IgD-negative memory B cell (primary cell): ENCODE results near the gene SEC31B. TPM values are rescaled to one million over a fixed set of nuclear protein-coding genes. Genes with fewer than 3 reads are reported as not detected.

Experiments used
- H3K27ac Mint-ChIP-seq, 3 donors: one replicate each; pipeline ENCODE4 v1.8.0; 2020 to 2022; ENCODE audit warnings: mild to moderate bottlenecking in 3 of 3, mixed read lengths in 3 of 3, moderate library complexity in 1 of 3
- H3K27me3 Mint-ChIP-seq: one replicate; pipeline ENCODE4 v1.8.0; 2021; ENCODE audit warnings: mixed read lengths
- H3K36me3 Mint-ChIP-seq: one replicate; pipeline ENCODE4 v1.8.0; 2020; ENCODE audit warnings: mild to moderate bottlenecking, mixed read lengths
- H3K4me1 Mint-ChIP-seq, 3 donors: one replicate each; pipeline ENCODE4 v1.8.0; 2020 to 2022; ENCODE audit warnings: mixed read lengths in 3 of 3, mild to moderate bottlenecking in 1 of 3
- H3K4me3 Mint-ChIP-seq, 4 donors: one replicate each; pipeline ENCODE4 v1.8.0; 2020 to 2022; ENCODE audit warnings: mild to moderate bottlenecking in 4 of 4, mixed read lengths in 4 of 4, moderate library complexity in 3 of 4
- H3K9me3 Mint-ChIP-seq, 3 donors: one replicate each; pipeline ENCODE4 v1.8.0; 2020 to 2021; ENCODE audit warnings: mixed read lengths in 3 of 3, mild to moderate bottlenecking in 1 of 3
- polyA plus RNA-seq: library from polyadenylated mRNA; unstranded; fragments of 300-500 nt; fragmentation: Illumina TruSeq; gene quantifications from one replicate; pipeline ENCODE4 v1.2.3, GENCODE V29; 2021

Gene SEC31B
- polyA plus RNA-seq, 1 donor from 2014 or later = 0.13 TPM

DNA sequence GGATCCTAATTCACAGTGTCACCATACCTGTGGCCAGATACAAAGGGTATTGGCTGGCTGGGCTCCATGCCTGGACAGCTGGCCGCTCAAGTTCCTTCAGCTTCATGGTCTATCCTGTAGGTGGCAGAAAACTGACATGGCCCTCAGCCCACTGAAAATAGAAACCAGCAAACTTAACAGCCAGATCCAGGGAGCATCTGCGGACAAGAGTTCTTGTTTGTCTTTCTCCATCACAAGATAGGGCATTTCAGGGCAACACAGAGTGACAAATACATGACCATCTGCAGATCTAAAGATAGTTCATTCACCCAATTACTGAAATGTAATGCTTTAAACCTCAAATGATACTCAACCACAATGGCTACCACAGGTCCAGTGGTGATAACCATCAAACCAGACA lies 2.8 kb downstream of the SEC31B start:
- Mint-ChIP-seq H3K36me3 (peaks cover 7% of the 10 kb centered on the region), H3K4me1 (peaks cover 2 to 8% (median 7%) of the 10 kb centered on the region in 3 donors), H3K4me3 (no peak overlapping the region), H3K27ac (no peak overlapping the region), H3K9me3 (no peaks in the 10 kb centered on the region), H3K27me3 (peaks cover 13% of the 10 kb centered on the region)

DNA sequence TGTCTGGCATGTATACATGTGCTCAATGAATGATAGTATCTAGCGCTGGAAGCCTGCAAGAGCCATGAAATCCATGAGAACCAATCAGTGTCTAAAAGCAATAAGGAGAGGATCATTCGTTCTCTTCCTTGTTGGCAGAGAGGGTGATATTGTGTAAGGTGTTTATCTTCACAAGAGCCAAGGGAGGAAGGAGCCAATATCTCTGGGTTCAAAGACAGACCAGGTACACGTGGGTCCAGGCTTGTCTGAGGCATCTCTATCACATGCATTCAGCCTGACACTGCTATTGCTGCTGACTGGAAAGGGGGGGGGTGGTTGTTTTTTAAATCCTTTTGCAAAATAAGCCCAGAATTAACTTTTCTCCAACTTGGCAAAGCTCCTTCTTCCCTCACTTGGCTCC lies 4.0 kb downstream of the SEC31B start:
- peaks cover 4 to 8% (median 7%) of the 10 kb centered on the region in 3 donors for H3K4me1 Mint-ChIP-seq
- H3K36me3 Mint-ChIP-seq = peaks cover 10% of the 10 kb centered on the region
- H3K27ac Mint-ChIP-seq = peak overlapping the region in 1 of 3 donors; percentile 23
- H3K27me3 Mint-ChIP-seq = peaks cover 13% of the 10 kb centered on the region
- no peak overlapping the region for H3K4me3 Mint-ChIP-seq
- no peaks in the 10 kb centered on the region for H3K9me3 Mint-ChIP-seq

DNA sequence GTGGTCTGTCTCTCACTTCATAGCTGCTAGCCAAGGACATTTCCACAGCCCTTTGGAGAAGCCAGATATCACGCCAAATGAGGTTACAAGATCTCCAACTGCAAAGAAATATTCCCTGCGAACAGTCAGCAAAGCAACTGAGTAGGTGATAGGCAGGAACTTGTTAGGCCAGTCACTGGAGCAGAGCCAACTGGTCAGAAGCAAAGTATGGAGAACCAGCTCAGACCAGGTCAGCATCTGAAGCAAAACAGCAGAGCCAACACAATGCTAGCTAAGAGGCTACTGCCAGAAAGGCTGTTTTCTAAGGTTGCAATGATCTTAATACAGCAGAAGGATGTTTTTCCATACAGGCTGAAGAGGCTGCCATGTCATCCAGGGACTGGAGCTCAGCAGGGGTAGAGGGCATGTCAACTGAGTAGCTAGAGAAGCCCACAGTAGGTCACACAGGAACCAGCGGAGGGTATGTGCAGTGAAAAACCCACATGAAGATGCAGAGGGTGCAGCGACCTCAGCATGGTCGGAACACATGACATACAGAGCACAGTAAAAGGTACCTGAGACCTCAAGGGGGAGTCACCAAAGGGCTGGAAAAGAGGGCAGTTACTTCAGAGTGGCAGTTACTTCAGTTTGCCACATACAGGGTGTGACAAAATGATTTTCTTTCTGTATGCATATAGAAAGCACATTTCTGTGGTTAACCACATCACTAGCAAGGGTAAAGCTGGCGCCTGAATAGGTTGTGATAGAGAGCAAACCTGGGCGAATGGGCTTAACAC lies 8.9 kb downstream of the SEC31B start:
- H3K27ac Mint-ChIP-seq = no peak overlapping the region
- peaks cover 0 to 2% (median 0%) of the 10 kb centered on the region in 3 donors for H3K4me1 Mint-ChIP-seq
- peaks cover 8% of the 10 kb centered on the region for H3K36me3 Mint-ChIP-seq
- H3K4me3 Mint-ChIP-seq = no peak overlapping the region
- H3K9me3 Mint-ChIP-seq = no peaks in the 10 kb centered on the region
- H3K27me3 Mint-ChIP-seq = no peaks in the 10 kb centered on the region

DNA sequence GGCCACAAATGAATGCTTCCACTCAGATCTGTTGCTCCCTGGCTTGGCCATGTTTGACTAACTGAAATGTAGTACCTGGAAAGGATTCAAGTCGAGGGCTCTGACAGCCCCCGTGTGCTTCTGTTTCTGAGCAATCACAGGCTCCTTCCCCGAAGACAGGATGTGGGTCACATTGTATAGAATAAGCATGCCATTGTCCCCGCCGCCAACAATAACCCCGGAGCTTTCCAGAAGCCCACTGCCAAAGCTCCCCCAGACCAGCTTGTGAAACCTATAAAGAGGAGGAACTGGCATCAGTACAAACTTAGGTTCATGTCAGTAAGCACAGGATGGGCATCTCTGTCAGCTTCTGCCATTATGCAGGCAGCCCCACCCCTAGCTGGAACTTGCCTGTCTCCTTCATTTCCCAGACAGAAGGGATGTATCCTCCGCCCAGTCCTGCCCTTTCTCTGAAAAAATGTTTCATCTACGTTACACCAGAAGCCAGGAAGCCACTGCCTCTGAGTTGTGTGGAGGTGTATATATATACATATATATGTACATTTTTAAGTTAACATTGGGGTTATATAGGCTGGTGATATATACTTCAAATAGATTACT lies 10.3 kb downstream of the SEC31B start:
- H3K4me1 Mint-ChIP-seq = peaks cover 0 to 2% (median 0%) of the 10 kb centered on the region in 3 donors
- H3K4me3 Mint-ChIP-seq = peak overlapping the region in 1 of 4 donors; percentile 43
- H3K27ac Mint-ChIP-seq = peak overlapping the region in 1 of 3 donors; percentile 9
- no peaks in the 10 kb centered on the region for H3K9me3 Mint-ChIP-seq
- H3K36me3 Mint-ChIP-seq = peaks cover 11% of the 10 kb centered on the region
- no peaks in the 10 kb centered on the region for H3K27me3 Mint-ChIP-seq

DNA sequence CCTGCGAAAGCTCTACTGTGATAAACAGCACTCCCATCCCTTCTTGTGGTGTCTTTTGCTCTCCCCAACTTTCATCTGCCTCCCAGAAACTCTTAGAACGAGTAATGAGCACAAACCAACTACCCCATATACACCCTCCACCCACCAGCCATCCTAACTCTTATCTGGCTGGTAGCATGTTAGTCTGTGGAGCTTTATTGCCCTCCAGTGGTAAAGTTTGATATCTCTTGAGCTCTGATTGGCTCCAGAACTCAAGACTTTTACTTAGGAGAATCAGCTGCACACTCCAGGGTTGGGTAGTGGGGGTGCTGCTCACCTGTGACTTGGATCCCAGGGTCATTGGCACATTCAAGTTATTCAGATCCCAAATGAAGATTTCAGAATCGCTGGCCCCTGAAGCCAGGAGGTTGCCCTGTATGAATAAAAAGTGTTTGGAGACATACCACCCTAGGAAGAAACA lies 10.9 kb downstream of the SEC31B start:
- no peak overlapping the region for H3K4me3 Mint-ChIP-seq
- peaks cover 0 to 2% (median 0%) of the 10 kb centered on the region in 3 donors for H3K4me1 Mint-ChIP-seq
- H3K27me3 Mint-ChIP-seq = no peaks in the 10 kb centered on the region
- H3K27ac Mint-ChIP-seq = no peak overlapping the region
- H3K9me3 Mint-ChIP-seq = no peaks in the 10 kb centered on the region
- H3K36me3 Mint-ChIP-seq = peaks cover 12% of the 10 kb centered on the region

DNA sequence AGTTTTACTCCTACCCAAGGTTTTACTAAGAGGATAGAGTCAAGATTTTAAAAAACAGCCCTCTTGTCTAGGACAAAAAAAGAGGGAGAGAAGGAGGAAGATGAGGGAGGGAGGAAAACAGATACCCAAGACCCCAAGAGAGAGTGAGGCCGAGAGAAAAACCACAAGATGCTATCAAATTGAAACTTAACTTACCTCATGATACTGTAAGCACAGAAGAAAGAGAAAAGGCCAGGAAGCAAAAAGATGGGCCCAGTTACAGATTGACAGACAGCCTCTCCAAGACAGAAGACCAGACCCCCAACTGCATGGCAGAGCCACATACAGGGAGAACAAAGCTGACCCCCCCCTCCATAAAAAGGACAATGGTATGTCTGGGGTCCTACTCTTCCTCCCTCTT lies 11.4 kb downstream of the SEC31B start:
- H3K4me1 Mint-ChIP-seq = peaks cover 0 to 2% (median 0%) of the 10 kb centered on the region in 3 donors
- H3K27ac Mint-ChIP-seq = no peak overlapping the region
- H3K9me3 Mint-ChIP-seq = no peaks in the 10 kb centered on the region
- no peak overlapping the region for H3K4me3 Mint-ChIP-seq
- H3K27me3 Mint-ChIP-seq = no peaks in the 10 kb centered on the region
- peaks cover 12% of the 10 kb centered on the region for H3K36me3 Mint-ChIP-seq

DNA sequence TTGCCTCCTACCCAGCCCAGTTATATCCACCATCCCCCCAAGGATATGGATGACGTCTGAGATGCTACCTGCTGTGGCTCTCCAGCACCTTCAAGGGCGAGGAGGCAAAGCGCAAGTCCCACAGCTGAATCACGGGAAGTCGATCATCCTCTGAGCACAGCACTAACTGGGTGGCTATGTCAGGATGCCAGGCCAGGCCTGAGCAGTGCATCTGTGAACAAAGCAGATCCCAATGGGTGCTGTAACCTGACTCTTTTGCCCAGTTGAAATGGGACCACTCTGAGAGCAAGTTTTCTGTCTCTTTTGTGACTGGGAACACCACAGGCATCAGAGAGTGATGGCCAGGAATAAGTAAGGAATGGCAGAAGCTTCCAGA lies 12.3 kb downstream of the SEC31B start:
- peaks cover 0 to 2% (median 0%) of the 10 kb centered on the region in 3 donors for H3K4me1 Mint-ChIP-seq
- no peaks in the 10 kb centered on the region for H3K27me3 Mint-ChIP-seq
- no peak overlapping the region for H3K4me3 Mint-ChIP-seq
- H3K9me3 Mint-ChIP-seq = no peaks in the 10 kb centered on the region
- H3K36me3 Mint-ChIP-seq = peaks cover 10% of the 10 kb centered on the region
- no peak overlapping the region for H3K27ac Mint-ChIP-seq

DNA sequence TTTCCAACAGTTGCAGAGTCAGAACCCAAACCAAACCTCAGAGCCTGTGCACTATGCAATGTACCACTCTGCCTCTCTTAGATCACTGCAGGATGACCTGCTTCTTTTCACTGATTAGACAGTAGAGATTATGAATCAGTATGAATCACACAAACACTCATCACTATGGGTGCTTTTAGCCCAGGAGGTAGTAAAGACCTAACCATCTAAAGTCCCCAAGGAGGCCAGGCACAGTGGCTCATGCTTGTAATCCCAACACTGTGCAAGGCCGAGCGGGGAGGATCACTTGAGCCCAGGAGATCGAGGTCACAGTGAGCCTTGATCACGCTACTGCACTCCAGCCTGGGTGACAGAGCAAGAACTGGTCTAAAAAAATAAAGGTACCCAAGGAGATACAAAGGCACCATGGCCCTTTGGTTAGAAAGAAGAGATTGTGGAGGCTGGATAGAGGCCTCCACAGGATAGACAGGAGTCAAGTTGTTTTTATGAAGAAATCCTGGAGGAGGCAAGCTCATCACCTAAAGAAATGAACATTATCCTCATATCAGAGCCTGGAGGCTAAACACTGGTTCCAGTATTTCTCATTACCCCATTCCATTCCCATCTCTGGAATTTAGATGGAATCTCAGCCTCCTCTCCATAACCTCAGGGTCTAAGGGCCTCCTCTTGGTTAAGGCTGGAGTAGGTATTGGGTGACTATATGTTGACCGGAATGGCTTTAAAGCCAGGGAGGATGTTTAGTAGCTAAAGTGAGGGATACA lies 12.9 kb downstream of the SEC31B start:
- H3K36me3 Mint-ChIP-seq = peaks cover 8% of the 10 kb centered on the region
- H3K4me3 Mint-ChIP-seq = no peak overlapping the region
- no peaks in the 10 kb centered on the region for H3K27me3 Mint-ChIP-seq
- no peak overlapping the region for H3K27ac Mint-ChIP-seq
- peaks cover 0 to 2% (median 0%) of the 10 kb centered on the region in 3 donors for H3K4me1 Mint-ChIP-seq
- H3K9me3 Mint-ChIP-seq = no peaks in the 10 kb centered on the region

DNA sequence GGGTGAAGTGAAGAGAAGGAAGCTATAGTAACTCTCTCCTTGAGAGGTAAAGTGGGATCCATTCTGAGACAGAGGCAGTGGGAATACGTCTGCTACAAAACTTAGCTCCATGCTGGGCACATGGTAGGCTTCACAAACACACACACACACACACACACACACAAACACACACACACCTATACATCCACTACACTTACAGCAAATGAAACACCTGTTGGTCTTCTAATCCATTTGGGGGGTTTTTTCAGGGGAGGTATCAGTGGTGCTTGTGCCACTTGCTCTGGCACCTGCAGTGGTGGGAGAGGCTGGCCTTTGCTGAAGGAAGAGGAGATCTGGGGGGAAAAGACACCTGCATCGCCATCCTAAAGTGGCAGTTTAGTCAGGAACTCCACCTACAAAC lies 14.5 kb downstream of the SEC31B start:
- no peak overlapping the region for H3K27ac Mint-ChIP-seq
- no peaks in the 10 kb centered on the region for H3K4me1 Mint-ChIP-seq
- peaks cover 6% of the 10 kb centered on the region for H3K36me3 Mint-ChIP-seq
- H3K9me3 Mint-ChIP-seq = no peaks in the 10 kb centered on the region
- H3K27me3 Mint-ChIP-seq = no peaks in the 10 kb centered on the region
- no peak overlapping the region for H3K4me3 Mint-ChIP-seq

DNA sequence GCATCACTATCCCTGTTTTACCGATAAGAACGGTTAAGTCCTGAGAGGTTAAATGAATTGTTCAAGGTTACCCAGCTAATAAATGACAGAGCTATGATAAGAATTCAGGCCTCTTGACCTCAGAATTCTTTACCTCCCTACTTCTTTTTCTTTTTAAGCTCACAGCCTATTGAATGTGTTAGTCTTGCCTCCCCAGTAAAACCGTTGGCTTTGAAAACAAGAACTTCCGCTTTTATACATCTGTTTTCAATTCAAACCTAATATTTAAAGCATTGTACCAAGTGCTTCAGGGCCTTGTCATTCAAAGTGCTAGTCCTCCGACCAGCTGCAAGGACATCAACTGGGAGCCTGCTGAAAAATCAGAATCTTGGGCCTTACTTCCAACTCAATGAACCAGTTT lies 15.6 kb downstream of the SEC31B start:
- no peaks in the 10 kb centered on the region for H3K9me3 Mint-ChIP-seq
- H3K27ac Mint-ChIP-seq = no peak overlapping the region
- H3K36me3 Mint-ChIP-seq = peaks cover 7% of the 10 kb centered on the region
- H3K4me3 Mint-ChIP-seq = no peak overlapping the region
- H3K27me3 Mint-ChIP-seq = no peaks in the 10 kb centered on the region
- H3K4me1 Mint-ChIP-seq = no peaks in the 10 kb centered on the region

DNA sequence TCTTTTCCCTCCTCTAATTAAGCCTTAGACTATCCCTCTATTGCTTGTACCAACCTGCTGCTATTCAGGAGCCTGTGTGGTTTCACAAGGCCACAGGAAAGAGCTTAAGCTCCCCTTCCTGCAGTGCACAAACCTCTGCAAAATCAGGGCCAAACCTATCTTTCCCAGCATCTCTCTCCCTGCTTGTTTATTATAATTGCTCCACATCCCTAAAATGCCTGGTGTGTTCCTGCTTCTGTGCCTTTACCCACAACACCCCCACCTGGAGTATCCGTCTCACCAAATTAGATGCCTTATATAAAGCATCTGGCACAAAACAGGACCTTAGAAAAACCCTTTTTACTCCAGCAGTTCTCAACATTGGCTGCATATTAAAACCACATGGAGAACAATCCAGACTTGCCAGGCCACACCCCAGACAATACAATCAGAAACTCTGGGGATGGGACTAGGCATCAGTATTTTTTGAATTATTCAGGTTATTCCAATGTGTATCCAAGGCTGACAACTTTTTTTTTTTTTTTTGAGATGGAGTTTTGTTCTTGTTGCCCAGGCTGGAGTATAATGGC lies 16.7 kb downstream of the SEC31B start:
- Mint-ChIP-seq H3K27me3 (no peaks in the 10 kb centered on the region), H3K36me3 (peaks cover 7% of the 10 kb centered on the region), H3K4me1 (no peaks in the 10 kb centered on the region), H3K4me3 (no peak overlapping the region), H3K27ac (no peak overlapping the region), H3K9me3 (no peaks in the 10 kb centered on the region)

DNA sequence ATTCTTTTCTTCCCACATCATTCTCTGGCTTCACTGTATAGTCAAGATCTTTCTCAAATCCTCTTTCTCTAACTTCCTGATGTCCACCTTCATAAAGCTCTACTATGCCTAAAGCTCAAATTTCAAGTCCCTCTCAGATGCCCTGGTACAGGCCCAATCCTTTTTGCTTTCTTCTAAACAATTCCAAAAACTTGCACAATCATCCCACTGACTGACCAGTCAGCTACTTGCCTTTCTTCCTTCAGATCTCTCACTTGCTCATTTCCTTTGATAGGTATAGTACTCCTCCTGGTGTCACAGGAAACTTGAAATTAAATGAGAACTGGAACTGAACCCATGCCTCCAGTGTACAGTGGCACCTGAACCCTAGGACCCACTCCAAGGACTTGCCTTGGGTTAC lies 18.2 kb downstream of the SEC31B start:
- no peaks in the 10 kb centered on the region for H3K9me3 Mint-ChIP-seq
- peaks cover 7% of the 10 kb centered on the region for H3K36me3 Mint-ChIP-seq
- no peak overlapping the region for H3K27ac Mint-ChIP-seq
- no peak overlapping the region for H3K4me3 Mint-ChIP-seq
- H3K27me3 Mint-ChIP-seq = no peaks in the 10 kb centered on the region
- H3K4me1 Mint-ChIP-seq = no peaks in the 10 kb centered on the region

DNA sequence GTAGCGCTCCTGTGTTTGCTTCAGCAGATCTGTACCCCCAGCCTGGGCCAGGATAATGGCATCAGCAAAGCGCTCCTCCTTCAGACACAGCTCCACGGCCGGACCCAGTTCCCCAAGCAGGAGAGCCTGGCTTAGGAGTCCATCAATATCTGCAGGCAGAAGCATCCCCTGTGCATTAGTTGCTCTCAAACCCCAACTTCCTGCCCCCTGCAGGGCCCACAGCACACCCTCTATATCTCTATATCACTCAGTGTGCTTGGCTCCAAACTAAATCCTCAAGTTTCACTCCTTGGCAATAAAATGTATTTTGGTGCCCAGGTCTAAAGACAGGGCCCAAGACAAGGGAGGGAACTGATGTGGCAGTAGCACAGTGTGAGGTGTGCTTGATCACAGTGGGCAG lies 21.6 kb downstream of the SEC31B start:
- no peak overlapping the region for H3K27ac Mint-ChIP-seq
- no peaks in the 10 kb centered on the region for H3K27me3 Mint-ChIP-seq
- H3K36me3 Mint-ChIP-seq = peaks cover 5% of the 10 kb centered on the region
- no peak overlapping the region for H3K4me3 Mint-ChIP-seq
- H3K4me1 Mint-ChIP-seq = no peaks in the 10 kb centered on the region
- no peaks in the 10 kb centered on the region for H3K9me3 Mint-ChIP-seq

DNA sequence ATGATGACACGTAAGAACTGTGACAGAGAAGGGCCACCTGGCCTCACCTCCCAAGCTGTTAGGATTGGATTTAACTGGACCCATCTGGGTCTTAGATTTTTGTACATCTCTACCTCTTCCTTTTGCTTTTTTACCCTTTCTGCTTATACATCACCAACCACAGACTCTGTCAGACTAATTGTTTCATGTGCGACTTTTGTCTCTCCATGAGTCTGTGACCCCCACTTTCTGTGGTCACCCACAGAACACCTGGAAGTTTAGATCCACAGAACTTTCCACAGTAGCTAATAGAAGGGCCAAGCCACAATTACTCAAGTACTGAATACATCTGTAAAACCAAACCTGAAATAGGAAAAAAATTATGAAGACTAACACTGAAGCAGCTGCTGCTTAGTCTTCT lies 23.1 kb downstream of the SEC31B start:
- H3K4me3 Mint-ChIP-seq = no peak overlapping the region
- H3K9me3 Mint-ChIP-seq = no peaks in the 10 kb centered on the region
- peaks cover 5% of the 10 kb centered on the region for H3K36me3 Mint-ChIP-seq
- H3K27me3 Mint-ChIP-seq = no peaks in the 10 kb centered on the region
- H3K4me1 Mint-ChIP-seq = no peaks in the 10 kb centered on the region
- H3K27ac Mint-ChIP-seq = no peak overlapping the region

DNA sequence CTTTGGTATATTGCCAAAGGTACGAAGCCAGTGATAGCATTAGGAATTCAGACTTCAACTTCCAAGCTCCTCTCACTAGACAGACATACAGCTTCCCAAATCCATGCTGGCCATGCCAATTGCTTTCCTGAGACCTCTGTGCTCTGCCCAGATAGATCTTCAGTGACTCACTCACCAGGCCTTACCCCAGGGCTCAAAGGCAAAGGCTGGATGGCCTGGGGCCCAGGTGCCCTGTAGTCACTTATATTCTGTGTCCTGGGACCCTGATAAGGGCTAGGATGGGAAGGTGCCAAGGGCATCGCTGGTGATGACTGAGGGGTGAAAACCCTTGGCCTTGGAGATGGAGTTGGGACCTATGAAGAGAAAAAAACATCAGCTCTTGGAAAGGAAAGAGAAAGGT lies 29.1 kb downstream of the SEC31B start:
- no peaks in the 10 kb centered on the region for H3K27me3 Mint-ChIP-seq
- H3K36me3 Mint-ChIP-seq = peaks cover 12% of the 10 kb centered on the region
- no peaks in the 10 kb centered on the region for H3K9me3 Mint-ChIP-seq
- H3K4me1 Mint-ChIP-seq = peaks cover 0 to 3% (median 0%) of the 10 kb centered on the region in 3 donors
- H3K27ac Mint-ChIP-seq = no peak overlapping the region
- H3K4me3 Mint-ChIP-seq = no peak overlapping the region
